SK-N-MC (cell line): ENCODE data around the gene ZNF615.

Experiments used
- EZH2 ChIP-seq: fragments of 200-600 bp; sonication (generic); IDR thresholded peaks from one replicate; pipeline ENCODE4 v1.6.1; 2017; ENCODE audit warnings: antibody characterized with exemption
- FOXP2 ChIP-seq: optimal IDR thresholded peaks from 2 replicates; pipeline ENCODE3; 2011; ENCODE audit warnings: mild to moderate bottlenecking, moderate library complexity; ENCODE audit not compliant: insufficient read depth; ENCODE audit errors: extremely low read length, control extremely low read depth
- POLR2AphosphoS5 ChIP-seq: IDR thresholded peaks from 2 replicates; pipeline ENCODE4 v1.6.1; 2012; ENCODE audit warnings: mild to moderate bottlenecking, low read depth, low read length, borderline replicate concordance

DNA sequence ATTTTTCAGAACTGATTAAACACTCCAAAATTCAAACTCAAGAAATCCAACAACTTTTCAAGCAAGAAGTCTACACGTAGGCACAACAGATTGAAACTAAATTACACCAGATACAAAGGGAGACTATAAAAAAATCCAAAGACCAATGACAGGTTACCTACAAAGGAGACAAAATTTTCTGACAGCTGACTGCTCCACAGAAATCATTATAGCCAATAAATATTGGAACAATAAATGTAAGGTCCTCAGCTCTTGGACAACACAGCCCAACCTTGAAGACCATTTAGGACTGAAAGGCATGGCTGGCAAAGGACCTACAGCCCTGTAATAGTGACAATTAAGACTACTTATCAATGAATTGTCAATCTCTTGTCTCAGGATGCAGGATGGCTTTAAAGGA, 37.3 kb downstream of the ZNF615 start:
- TF ChIP-seq POLR2AphosphoS5 (no peak), EZH2 (no peak), FOXP2 (no peak)
